Small intestine (tissue), 7 donors: ENCODE measurements around the gene SLC8A3. TPM values are rescaled to one million over a fixed set of nuclear protein-coding genes. Genes with fewer than 3 reads are reported as not detected.

Experiments used
- DNase-seq, 2 donors: peaks; one replicate each; pipeline versions ENCODE4 v3.0.0 to v3.0.0-alpha.2; 2013
- FAIRE-seq: peaks from 2 replicates; lab custom pipeline; 2012; peaks lifted over from hg19 to GRCh38; lab: Jason Lieb, UNC
- H3K27ac ChIP-seq, 3 donors: one replicate each; pipeline ENCODE4 v1.5.1; 2013; ENCODE audit warnings: low read length in 2 of 3, mild to moderate bottlenecking in 2 of 3, control low read depth in 1 of 3, inconsistent platforms in 1 of 3, low read depth in 1 of 3, moderate library complexity in 1 of 3
- H3K27me3 ChIP-seq, 3 donors: one replicate each; pipeline ENCODE4 v1.6.1; 2013; ENCODE audit warnings: low read length in 3 of 3, inconsistent platforms in 1 of 3; ENCODE audit not compliant: control insufficient read depth in 3 of 3, insufficient read depth in 3 of 3
- H3K36me3 ChIP-seq, 3 donors: one replicate each; pipeline ENCODE4 v1.6.1; 2013; ENCODE audit warnings: low read length in 3 of 3, inconsistent platforms in 1 of 3, low read depth in 1 of 3, mild to moderate bottlenecking in 1 of 3, moderate library complexity in 1 of 3; ENCODE audit not compliant: control insufficient read depth in 3 of 3, insufficient read depth in 2 of 3
- H3K4me1 ChIP-seq, 3 donors: one replicate each; pipeline ENCODE4 v1.6.1; 2013; ENCODE audit warnings: low read length in 2 of 3, inconsistent platforms in 1 of 3, low read depth in 1 of 3, mild to moderate bottlenecking in 1 of 3, moderate library complexity in 1 of 3; ENCODE audit not compliant: control insufficient read depth in 3 of 3, insufficient read depth in 2 of 3
- H3K4me3 ChIP-seq, 3 donors: one replicate each; pipeline ENCODE4 v1.5.1; 2013; ENCODE audit warnings: low read length in 3 of 3, control low read depth in 1 of 3, inconsistent platforms in 1 of 3, low read depth in 1 of 3, mild to moderate bottlenecking in 1 of 3, moderate library complexity in 1 of 3
- H3K9me3 ChIP-seq, 2 donors: one replicate each; pipeline ENCODE4 v1.6.1; 2013; ENCODE audit warnings: low read depth in 1 of 2, low read length in 1 of 2; ENCODE audit not compliant: control insufficient read depth in 2 of 2, insufficient read depth in 1 of 2
- WGBS, 3 donors: extraction: QIAGEN DNeasy Blood & Tissue Kit; methylation state at CpG; one replicate each; pipeline ENCODE4 v1.1.7; 2013; 5-methylcytosine and 5-hydroxymethylcytosine counted together
- polyA plus RNA-seq, 4 donors: library from polyadenylated mRNA; stranded (reverse) in 3 of 4; unstranded in 1 of 4; fragments of 200-250 nt in 3 of 4; fragments of 120-200 nt in 1 of 4; gene quantifications; one replicate each; pipeline versions ENCODE4 v1.2.1 to v1.2.3, GENCODE V29; 2013
- donor health status: healthy with polysubstance abuse.
- donor health status: control.
- donor health status: control.
- donor health status: Bipolar disorder and iron deficiency.
- donor health status: healthy.

The SLC8A3 gene
- polyA plus RNA-seq, 4 donors: 0.22 to 0.24 TPM; not detected in 2

DNA sequence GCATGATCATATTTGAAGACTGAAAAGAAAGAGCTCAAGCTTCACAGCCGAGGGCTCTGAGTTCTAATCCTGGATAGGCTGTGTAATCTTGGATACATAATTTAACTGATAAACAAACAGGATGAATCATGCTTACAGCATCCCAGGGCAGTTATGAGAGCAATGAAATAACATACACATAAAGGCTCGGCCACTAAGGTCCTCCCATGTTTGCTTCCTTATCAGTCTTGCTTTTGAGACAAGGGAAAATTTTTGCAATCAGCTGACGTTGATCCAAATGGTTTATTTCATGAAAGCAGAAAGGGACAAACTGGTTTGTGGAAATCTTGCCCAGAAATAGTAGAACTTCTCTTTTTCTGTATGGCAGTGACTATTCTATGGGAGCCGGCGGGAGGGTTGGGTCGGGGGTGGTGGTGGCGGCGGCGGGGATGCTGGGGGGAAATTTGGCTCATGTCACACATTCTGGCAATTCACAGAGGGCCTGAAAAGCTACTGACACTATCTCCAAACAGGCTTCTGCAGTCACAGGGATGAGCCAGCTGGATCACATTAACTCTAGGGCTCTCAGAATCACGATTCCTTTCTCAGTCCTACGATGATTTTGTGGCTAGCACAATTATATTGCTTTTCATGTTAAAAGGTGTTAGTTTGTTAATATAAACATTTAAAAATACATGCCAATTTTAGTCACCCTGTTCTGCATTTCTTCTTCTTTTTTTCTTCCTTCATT is 124.5 kb downstream of the SLC8A3 start:
- Histone ChIP-seq H3K27me3 (peaks cover 0 to 10% (median 3%) of the 10 kb centered on the region in 3 donors), H3K9me3 (no peaks in the 10 kb centered on the region), H3K27ac (no peak overlapping the region), H3K4me3 (no peak overlapping the region), H3K4me1 (no peaks in the 10 kb centered on the region), H3K36me3 (no peaks in the 10 kb centered on the region)
- 66 to 69% (median 68%) methylated on average over 11 of the region's 11 CpGs for WGBS, 3 donors
- no peak for FAIRE-seq
- DNase-seq: no peak

DNA sequence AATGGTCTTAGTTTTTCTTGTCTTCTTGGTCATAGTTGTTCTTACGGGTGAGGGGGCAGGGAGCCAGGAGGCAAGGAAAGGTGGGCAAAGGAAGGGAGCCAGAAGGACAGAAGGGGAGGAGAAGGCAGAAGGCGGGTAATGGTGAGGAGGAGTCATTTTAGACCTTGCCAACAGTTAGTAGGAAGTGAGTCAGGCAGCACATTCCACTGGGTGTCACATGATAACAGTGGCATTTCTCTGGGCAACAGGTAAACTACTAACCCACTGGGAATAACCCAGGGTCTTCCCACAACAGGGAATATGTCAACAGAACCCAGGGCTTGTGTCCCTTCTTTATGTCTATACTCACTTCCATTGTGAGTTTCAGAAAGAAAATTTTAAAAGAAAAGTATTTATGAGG is 127.6 kb downstream of the SLC8A3 start:
- Histone ChIP-seq H3K4me3 (no peak overlapping the region), H3K4me1 (no peaks in the 10 kb centered on the region), H3K27ac (no peak overlapping the region), H3K27me3 (peaks cover 0 to 10% (median 3%) of the 10 kb centered on the region in 3 donors), H3K36me3 (no peaks in the 10 kb centered on the region), H3K9me3 (no peaks in the 10 kb centered on the region)
- no peak for DNase-seq
- WGBS, 3 donors: 60 to 89% (median 65%) methylated on average over 2 of the region's 2 CpGs
- no peak for FAIRE-seq

DNA sequence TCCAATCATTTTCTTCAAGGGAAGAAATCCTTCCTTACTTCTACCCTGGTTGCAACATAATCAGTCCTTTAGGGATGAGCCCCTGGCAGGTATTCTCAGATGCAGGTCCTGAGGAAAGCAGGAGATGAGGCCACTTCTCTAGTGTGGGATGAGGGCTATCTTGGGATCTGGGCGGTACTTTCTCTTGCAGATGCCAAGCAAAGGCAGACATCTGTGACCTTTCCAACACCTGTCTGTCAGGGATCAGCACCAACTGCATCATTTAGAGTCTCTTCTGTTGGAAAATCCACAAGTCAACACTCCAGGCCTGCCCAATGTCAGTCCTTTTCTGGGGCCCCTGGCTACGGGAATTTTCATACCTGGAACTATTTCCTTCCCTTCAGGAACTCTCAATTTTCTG is 129.2 kb downstream of the SLC8A3 start:
- FAIRE-seq: no peak
- Histone ChIP-seq H3K4me1 (no peaks in the 10 kb centered on the region), H3K4me3 (no peak overlapping the region), H3K27me3 (peaks cover 0 to 5% (median 3%) of the 10 kb centered on the region in 3 donors), H3K27ac (no peak overlapping the region), H3K36me3 (no peaks in the 10 kb centered on the region), H3K9me3 (no peaks in the 10 kb centered on the region)
- WGBS, 3 donors: 71 to 81% (median 72%) methylated on average over 2 of the region's 2 CpGs
- no peak for DNase-seq

DNA sequence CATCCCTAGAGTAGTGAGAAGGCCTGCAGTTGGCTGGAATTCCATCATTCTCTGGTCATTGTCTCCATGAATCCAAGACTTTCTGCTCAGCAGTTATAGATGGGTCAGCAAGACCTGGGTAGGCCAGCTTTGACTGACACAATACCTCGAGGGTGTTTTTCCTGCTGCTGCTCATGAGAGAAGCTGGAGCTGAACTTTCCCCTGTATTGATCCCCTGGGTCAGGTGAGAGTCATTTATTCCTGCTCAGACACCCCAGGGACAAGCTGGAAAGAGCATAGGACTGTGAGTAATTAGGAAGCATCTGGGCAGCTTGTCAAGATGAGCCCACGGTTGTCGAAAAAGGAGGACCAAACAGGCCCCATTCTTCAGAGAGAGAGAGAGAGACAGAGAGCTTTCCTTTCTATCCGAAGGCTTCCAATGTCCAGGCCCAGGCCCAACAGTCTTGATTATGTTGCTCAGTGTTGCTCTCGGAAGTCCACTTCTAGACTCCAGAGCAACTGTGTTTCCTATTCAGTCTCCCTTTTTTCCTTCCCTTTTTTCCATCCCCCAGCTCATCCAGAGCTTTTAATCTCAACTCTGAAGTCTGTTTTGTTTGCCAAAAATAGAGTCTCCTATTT is 131.1 kb downstream of the SLC8A3 start:
- Histone ChIP-seq H3K9me3 (no peaks in the 10 kb centered on the region), H3K4me1 (no peaks in the 10 kb centered on the region), H3K27me3 (peaks cover 0 to 3% (median 1%) of the 10 kb centered on the region in 3 donors), H3K36me3 (no peaks in the 10 kb centered on the region), H3K27ac (no peak overlapping the region), H3K4me3 (no peak overlapping the region)
- WGBS, 3 donors: 58 to 74% (median 66%) methylated on average over 5 of the region's 5 CpGs
- no peak for FAIRE-seq
- peak in 1 of 2 donors; percentile 30 for DNase-seq

DNA sequence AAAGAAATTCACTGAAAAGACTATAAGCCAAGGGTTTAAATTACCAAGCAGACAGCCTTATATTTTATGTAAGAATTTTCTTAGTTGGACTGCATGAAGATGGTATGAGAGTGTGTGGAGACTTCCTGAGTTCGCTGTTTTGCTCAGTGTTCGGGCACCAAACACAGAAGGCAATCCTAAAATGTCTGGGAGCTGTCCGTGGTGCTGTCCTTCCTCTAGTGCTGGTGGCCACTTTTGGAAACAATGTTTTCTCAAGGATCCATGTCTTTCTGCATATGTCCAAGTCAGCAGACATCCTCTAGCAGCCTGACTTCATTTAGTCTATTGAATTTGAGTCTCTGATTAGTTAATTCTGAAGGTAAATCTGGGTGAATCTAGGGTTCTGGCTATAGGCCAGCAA is 135.8 kb downstream of the SLC8A3 start:
- Histone ChIP-seq H3K36me3 (no peaks in the 10 kb centered on the region), H3K27me3 (peaks cover 0 to 3% (median 0%) of the 10 kb centered on the region in 3 donors), H3K4me1 (no peaks in the 10 kb centered on the region), H3K27ac (no peak overlapping the region), H3K9me3 (no peaks in the 10 kb centered on the region), H3K4me3 (no peak overlapping the region)
- DNase-seq (peak in 1 of 2 donors; percentile 32), FAIRE-seq (no peak)
- 29 to 38% (median 37%) methylated on average over 3 of the region's 3 CpGs for WGBS, 3 donors

DNA sequence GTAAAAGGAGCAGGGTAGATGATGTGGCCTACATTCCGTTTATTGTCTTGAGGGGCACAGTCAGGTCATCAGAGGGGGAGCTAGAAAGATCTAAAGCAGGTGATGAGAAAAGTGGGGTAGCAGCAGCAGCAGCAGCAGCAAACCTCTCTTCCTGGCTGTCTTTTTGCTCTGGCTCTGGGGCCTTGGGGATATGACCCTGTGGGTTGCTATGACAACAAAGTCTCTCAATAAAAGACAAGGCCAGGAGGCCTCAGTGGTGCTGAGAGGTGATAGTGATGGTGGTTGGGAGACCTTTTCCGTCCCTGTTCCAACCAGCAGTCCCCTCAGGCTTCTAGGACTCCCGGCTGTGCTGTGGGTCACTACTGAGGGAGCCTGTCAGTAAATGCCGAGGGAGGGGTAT is 138.6 kb downstream of the SLC8A3 start:
- WGBS, 3 donors: 73 to 84% (median 83%) methylated on average over 4 of the region's 4 CpGs
- peaks cover 0 to 3% (median 0%) of the 10 kb centered on the region in 3 donors for H3K27me3 ChIP-seq

DNA sequence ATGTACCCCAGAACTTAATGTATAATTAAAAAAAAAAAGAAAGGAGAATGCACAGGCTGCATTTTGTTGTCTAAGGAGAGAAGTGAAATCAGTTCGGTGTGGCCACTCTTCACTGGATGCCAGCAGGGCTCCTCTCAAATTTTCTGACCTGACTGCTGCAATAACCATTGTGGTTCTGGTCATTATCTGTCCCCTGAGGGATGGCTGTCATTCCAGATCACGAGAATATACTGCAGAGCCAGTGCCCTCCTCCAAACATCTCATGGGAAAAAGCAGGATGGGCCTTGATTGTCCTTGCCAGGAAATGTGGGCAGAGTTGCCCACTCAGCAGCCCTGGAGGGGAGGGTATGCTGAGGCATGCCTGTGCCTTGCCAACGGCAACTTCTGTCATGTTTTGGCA is 139.1 kb downstream of the SLC8A3 start:
- FAIRE-seq (no peak), DNase-seq (no peak)
- WGBS, 3 donors: 71 to 75% (median 72%) methylated on average over 3 of the region's 3 CpGs
- H3K9me3 ChIP-seq: no peaks in the 10 kb centered on the region
- no peaks in the 10 kb centered on the region for H3K36me3 ChIP-seq
- no peak overlapping the region for H3K4me3 ChIP-seq
- peaks cover 0 to 3% (median 0%) of the 10 kb centered on the region in 3 donors for H3K27me3 ChIP-seq
- H3K27ac ChIP-seq: no peak overlapping the region
- peaks cover 0 to 6% (median 0%) of the 10 kb centered on the region in 3 donors for H3K4me1 ChIP-seq

More for the DNA sequence above, 138.6 kb downstream of the SLC8A3 start:
- H3K36me3 ChIP-seq: no peaks in the 10 kb centered on the region
- no peak overlapping the region for H3K27ac ChIP-seq
- H3K4me1 ChIP-seq: peaks cover 0 to 6% (median 0%) of the 10 kb centered on the region in 3 donors
- no peak overlapping the region for H3K4me3 ChIP-seq
- DNase-seq (no peak), FAIRE-seq (no peak)
- no peaks in the 10 kb centered on the region for H3K9me3 ChIP-seq

DNA sequence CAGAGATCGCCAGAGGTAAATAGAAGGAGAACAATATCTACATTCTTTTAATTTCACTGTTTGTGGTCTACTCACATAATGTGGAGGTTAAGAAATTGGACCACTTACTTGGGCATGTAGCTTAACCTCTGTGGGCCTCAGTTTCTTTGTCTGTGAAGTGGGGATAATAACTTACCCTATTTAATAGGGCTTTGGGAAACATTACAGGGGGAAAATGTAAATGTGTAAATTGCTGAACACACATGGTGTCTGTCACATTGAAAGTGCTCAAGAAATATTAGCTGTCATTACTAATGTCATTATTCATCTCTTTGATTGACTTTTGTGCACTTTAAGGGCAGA is 140.5 kb downstream of the SLC8A3 start:
- 4 to 55% (median 28%) methylated on average over 1 of the region's 1 CpG for WGBS, 3 donors
- Histone ChIP-seq H3K4me3 (no peak overlapping the region), H3K4me1 (peaks cover 0 to 6% (median 0%) of the 10 kb centered on the region in 3 donors), H3K27ac (no peak overlapping the region), H3K9me3 (no peaks in the 10 kb centered on the region), H3K27me3 (peaks cover 0 to 3% (median 0%) of the 10 kb centered on the region in 3 donors), H3K36me3 (no peaks in the 10 kb centered on the region)
- DNase-seq: no peak
- FAIRE-seq: no peak
